ENCODE results near the gene ZNF483. TPM values are rescaled to one million over a fixed set of nuclear protein-coding genes. Genes with fewer than 3 reads are reported as not detected.

ZNF483 gene
- total RNA-seq, 1 experiment from 2014 or later = 4.8 TPM

DNA sequence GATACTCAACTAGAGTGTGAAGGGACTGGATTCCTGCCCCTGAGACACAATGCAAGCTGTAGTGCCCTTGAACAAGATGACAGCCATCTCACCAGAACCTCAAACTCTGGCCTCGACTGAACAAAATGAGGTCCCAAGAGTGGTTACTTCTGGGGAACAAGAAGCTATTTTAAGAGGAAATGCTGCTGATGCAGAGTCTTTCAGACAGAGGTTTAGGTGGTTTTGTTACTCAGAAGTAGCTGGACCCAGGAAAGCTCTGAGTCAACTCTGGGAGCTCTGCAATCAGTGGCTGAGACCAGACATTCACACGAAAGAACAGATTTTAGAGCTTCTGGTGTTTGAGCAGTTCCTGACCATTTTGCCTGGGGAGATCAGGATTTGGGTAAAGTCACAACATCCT, 2.4 kb downstream of the ZNF483 start:
- Histone ChIP-seq H3K4me3 (ENCODE audit: low read depth in 2 of 2, low read length in 2 of 2) (no peak overlapping the region), H3K36me3 (ENCODE audit: control insufficient read depth, insufficient read depth, low read length) (no peaks in the 10 kb centered on the region), H3K27ac (ENCODE audit: low read length) (no peak overlapping the region), H3K4me1 (ENCODE audit: control insufficient read depth, insufficient read depth, low read length) (no peaks in the 10 kb centered on the region), H3K9me3 (ENCODE audit: control insufficient read depth, insufficient read depth, low read depth, low read length) (no peaks in the 10 kb centered on the region), H3K27me3 (ENCODE audit: control insufficient read depth, insufficient read depth, low read length) (no peaks in the 10 kb centered on the region)
- DNase-seq (ENCODE audit: low read depth, low spot score) = no peak
- intact Hi-C loops (cut with micrococcal nuclease; ENCODE audit: unreplicated experiment) (no loop called here), in situ Hi-C loops (cut with HindIII; ENCODE audit: low pct_unique_long_range_greater_than_20kb, low sequenced_read_pairs) (no loop called here)
- BruUV-seq (replicated peaks) = no TSS peak
- no peak for ATAC-seq
- TF ChIP-seq SIN3A (IDR thresholded peaks at IDR 0.05; ENCODE audit: borderline replicate concordance, insufficient read depth, low read depth, low read length) (no peak), POLR2AphosphoS5 (IDR thresholded peaks at IDR 0.05; ENCODE audit: low read depth, low read length) (no peak), TCF7L2 (IDR thresholded peaks at IDR 0.05; ENCODE audit: low read depth, low read length) (no peak)
- TF ChIP-seq, protein P1, sequence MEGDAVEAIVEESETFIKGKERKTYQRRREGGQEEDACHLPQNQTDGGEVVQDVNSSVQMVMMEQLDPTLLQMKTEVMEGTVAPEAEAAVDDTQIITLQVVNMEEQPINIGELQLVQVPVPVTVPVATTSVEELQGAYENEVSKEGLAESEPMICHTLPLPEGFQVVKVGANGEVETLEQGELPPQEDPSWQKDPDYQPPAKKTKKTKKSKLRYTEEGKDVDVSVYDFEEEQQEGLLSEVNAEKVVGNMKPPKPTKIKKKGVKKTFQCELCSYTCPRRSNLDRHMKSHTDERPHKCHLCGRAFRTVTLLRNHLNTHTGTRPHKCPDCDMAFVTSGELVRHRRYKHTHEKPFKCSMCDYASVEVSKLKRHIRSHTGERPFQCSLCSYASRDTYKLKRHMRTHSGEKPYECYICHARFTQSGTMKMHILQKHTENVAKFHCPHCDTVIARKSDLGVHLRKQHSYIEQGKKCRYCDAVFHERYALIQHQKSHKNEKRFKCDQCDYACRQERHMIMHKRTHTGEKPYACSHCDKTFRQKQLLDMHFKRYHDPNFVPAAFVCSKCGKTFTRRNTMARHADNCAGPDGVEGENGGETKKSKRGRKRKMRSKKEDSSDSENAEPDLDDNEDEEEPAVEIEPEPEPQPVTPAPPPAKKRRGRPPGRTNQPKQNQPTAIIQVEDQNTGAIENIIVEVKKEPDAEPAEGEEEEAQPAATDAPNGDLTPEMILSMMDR (IDR thresholded peaks at IDR 0.05) = no peak
- ChIA-PET CTCF (no interaction called here), POLR2A (no interaction called here)

- TF ChIP-seq POLR2AphosphoS5 (IDR thresholded peaks at IDR 0.05; ENCODE audit: low read depth, low read length) (no peak), SIN3A (IDR thresholded peaks at IDR 0.05; ENCODE audit: borderline replicate concordance, insufficient read depth, low read depth, low read length) (no peak), TCF7L2 (IDR thresholded peaks at IDR 0.05; ENCODE audit: low read depth, low read length) (no peak)
- TF ChIP-seq, protein P2, sequence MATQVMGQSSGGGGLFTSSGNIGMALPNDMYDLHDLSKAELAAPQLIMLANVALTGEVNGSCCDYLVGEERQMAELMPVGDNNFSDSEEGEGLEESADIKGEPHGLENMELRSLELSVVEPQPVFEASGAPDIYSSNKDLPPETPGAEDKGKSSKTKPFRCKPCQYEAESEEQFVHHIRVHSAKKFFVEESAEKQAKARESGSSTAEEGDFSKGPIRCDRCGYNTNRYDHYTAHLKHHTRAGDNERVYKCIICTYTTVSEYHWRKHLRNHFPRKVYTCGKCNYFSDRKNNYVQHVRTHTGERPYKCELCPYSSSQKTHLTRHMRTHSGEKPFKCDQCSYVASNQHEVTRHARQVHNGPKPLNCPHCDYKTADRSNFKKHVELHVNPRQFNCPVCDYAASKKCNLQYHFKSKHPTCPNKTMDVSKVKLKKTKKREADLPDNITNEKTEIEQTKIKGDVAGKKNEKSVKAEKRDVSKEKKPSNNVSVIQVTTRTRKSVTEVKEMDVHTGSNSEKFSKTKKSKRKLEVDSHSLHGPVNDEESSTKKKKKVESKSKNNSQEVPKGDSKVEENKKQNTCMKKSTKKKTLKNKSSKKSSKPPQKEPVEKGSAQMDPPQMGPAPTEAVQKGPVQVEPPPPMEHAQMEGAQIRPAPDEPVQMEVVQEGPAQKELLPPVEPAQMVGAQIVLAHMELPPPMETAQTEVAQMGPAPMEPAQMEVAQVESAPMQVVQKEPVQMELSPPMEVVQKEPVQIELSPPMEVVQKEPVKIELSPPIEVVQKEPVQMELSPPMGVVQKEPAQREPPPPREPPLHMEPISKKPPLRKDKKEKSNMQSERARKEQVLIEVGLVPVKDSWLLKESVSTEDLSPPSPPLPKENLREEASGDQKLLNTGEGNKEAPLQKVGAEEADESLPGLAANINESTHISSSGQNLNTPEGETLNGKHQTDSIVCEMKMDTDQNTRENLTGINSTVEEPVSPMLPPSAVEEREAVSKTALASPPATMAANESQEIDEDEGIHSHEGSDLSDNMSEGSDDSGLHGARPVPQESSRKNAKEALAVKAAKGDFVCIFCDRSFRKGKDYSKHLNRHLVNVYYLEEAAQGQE (IDR thresholded peaks at IDR 0.05; ENCODE audit: insufficient read depth in 1 of 2, low read depth in 2 of 2, low read length in 1 of 2) = no peak
- TF ChIP-seq, protein P1 (IDR thresholded peaks at IDR 0.05) = no peak
- CTCF ChIA-PET = interaction anchor here (0.6 to 0.7 kb wide), 2 partner anchors 21 to 47 kb away, joined by 5 to 7 read pairs; no protein-coding TSS in a partner anchor
These were observed 4.8 kb downstream of the ZNF483 start for GRCh38 chr9:111529787-111530186.

More at GRCh38 chr9:111529787-111530186, 4.8 kb downstream of the ZNF483 start:
- in situ Hi-C loops (cut with HindIII; ENCODE audit: low pct_unique_long_range_greater_than_20kb, low sequenced_read_pairs) = no loop called here
- no peaks in the 10 kb centered on the region for H3K4me1 ChIP-seq (ENCODE audit: control insufficient read depth, insufficient read depth, low read length)
- intact Hi-C loops (cut with micrococcal nuclease; ENCODE audit: unreplicated experiment) = no loop called here
- no peaks in the 10 kb centered on the region for H3K27me3 ChIP-seq (ENCODE audit: control insufficient read depth, insufficient read depth, low read length)
- POLR2A ChIA-PET = no interaction called here
- BruUV-seq (replicated peaks) = no TSS peak
- H3K27ac ChIP-seq (ENCODE audit: low read length) = no peak overlapping the region
- H3K4me3 ChIP-seq (ENCODE audit: low read depth in 2 of 2, low read length in 2 of 2) = no peak overlapping the region
- ATAC-seq (no peak), DNase-seq (ENCODE audit: low read depth, low spot score) (no peak)
- H3K9me3 ChIP-seq (ENCODE audit: control insufficient read depth, insufficient read depth, low read depth, low read length) = no peaks in the 10 kb centered on the region
- no peaks in the 10 kb centered on the region for H3K36me3 ChIP-seq (ENCODE audit: control insufficient read depth, insufficient read depth, low read length)
